Measurements from ENCODE around the gene ARL15. TPM values are rescaled to one million over a fixed set of nuclear protein-coding genes. Genes with fewer than 3 reads are reported as not detected.

ARL15 gene
- total RNA-seq, 1 experiment from 2014 or later = 13.0 TPM

GRCh38 chr5:54049144-54049543 lies 261.2 kb downstream of the ARL15 start:
- Histone ChIP-seq H4K5ac (ENCODE audit: insufficient read length, low read depth, low read length) (no peak overlapping the region), H2AK5ac (ENCODE audit: insufficient read length, low read length) (no peak overlapping the region), H3T11ph (ENCODE audit: low read length) (no peak overlapping the region), H2BK120ac (ENCODE audit: low read depth, low read length, poor library complexity, severe bottlenecking) (no peak overlapping the region), H3K79me2 (ENCODE audit: insufficient read depth, low read length) (no peaks in the 10 kb centered on the region), H2BK15ac (ENCODE audit: low read depth, low read length) (no peak overlapping the region), H2BK20ac (ENCODE audit: low read depth, low read length, poor library complexity, severe bottlenecking) (no peak overlapping the region), H3K9ac (ENCODE audit: extremely low read depth, insufficient read length, low read length) (no peak overlapping the region), H3K27me3 (ENCODE audit: insufficient read depth, low read length) (no peaks in the 10 kb centered on the region), H2BK12ac (ENCODE audit: insufficient read length, low read depth, low read length) (no peak overlapping the region), H3K9me3 (ENCODE audit: control insufficient read depth, low read depth, low read length) (no peaks in the 10 kb centered on the region), H2BK5ac (ENCODE audit: insufficient read length, low read length) (no peak overlapping the region), H3K18ac (ENCODE audit: insufficient read length, low read depth, low read length) (no peak overlapping the region), H3K4me2 (ENCODE audit: insufficient read depth, insufficient read length, low read length) (no peak overlapping the region), H3K4me1 (ENCODE audit: insufficient read depth, low read length) (no peaks in the 10 kb centered on the region; the same call in 1 of the 2 replicates), H3K14ac (ENCODE audit: insufficient read depth, low read length) (no peak overlapping the region), H3K23me2 (ENCODE audit: insufficient read length, low read depth, low read length, poor library complexity, severe bottlenecking) (no peaks in the 10 kb centered on the region), H3K27ac (ENCODE audit: insufficient read length, low read depth, low read length) (no peak overlapping the region), H3K23ac (ENCODE audit: insufficient read length, low read depth, low read length) (no peak overlapping the region), H4K8ac (replicated peaks; ENCODE audit: insufficient read length, low read depth, low read length) (no peak overlapping the region), H3K56ac (ENCODE audit: insufficient read length, low read depth, low read length) (no peak overlapping the region), H4K20me1 (ENCODE audit: control insufficient read depth, insufficient read depth, insufficient read length) (no peaks in the 10 kb centered on the region), H3K4ac (ENCODE audit: low read depth, low read length) (no peak overlapping the region), H4K91ac (ENCODE audit: insufficient read length, low read depth, low read length) (no peak overlapping the region), H3K79me1 (ENCODE audit: insufficient read depth, low read depth, low read length, poor library complexity, severe bottlenecking) (no peaks in the 10 kb centered on the region), H2AFZ (ENCODE audit: low read length) (no peak overlapping the region)
- Mint-ChIP-seq H3K27me3 (ENCODE audit: low read depth) (no peaks in the 10 kb centered on the region), H3K4me1 (peaks cover 10% of the 10 kb centered on the region in 2 experiments), H3K9me3 (no peaks in the 10 kb centered on the region), H3K36me3 (ENCODE audit: insufficient read depth in 1 of 3, low read depth in 3 of 3) (no peaks in the 10 kb centered on the region; a peak in 1 of 7 replicates), H3K4me3 (no peak overlapping the region), H3K27ac (no peak overlapping the region)
- no peak for TF ChIP-seq CTCF (conservative IDR thresholded peaks at IDR 0.05)
- DNase-seq = no peak
- no CpG with 5 or more reads among the region's 1 CpG for WGBS (ENCODE audit: extremely low coverage, insufficient read length, low lambda C conversion rate)
